ENCODE measurements around the gene CPNE9.

CPNE9 gene

DNA sequence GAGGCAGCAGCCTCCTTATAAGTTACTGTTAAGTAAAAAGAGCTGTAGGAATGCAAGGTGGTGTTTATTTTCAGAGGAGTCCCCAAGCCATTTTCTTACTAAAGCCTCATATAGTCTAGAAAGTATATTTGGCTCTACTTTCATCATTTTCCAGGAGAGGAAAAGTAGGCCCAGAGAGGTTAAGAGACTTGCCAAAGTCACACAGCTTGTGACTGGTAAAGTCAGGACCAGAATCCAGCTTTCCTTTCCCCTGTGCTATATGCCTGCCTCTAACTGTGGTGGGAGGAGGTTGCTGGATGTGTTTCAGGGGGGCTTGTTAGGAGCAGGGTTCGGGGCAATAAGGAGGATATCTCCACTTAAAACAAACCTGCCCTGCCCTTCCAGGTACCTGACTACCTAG is 38.9 kb downstream of the CPNE9 start:
- no peaks in the 10 kb centered on the region for H3K27me3 Mint-ChIP-seq
- H3K9me3 Mint-ChIP-seq = no peaks in the 10 kb centered on the region
- peaks cover 93% of the 10 kb centered on the region for H3K36me3 Mint-ChIP-seq
- peaks cover 16% of the 10 kb centered on the region for H3K4me1 Mint-ChIP-seq
- no peak overlapping the region for H3K27ac Mint-ChIP-seq
- H3K4me3 Mint-ChIP-seq = no peak overlapping the region
- no peak for ATAC-seq

GRCh38 chr3:9743548-9743947 is 39.9 kb downstream of the CPNE9 start:
- Mint-ChIP-seq H3K9me3 (no peaks in the 10 kb centered on the region), H3K4me3 (no peak overlapping the region), H3K27me3 (no peaks in the 10 kb centered on the region), H3K36me3 (peaks cover 87% of the 10 kb centered on the region), H3K4me1 (peaks cover 19% of the 10 kb centered on the region), H3K27ac (no peak overlapping the region)
- no peak for ATAC-seq

- no peak for ATAC-seq
- Mint-ChIP-seq H3K9me3 (no peaks in the 10 kb centered on the region), H3K4me3 (no peak overlapping the region), H3K27ac (no peak overlapping the region), H3K36me3 (peaks cover 82% of the 10 kb centered on the region), H3K27me3 (no peaks in the 10 kb centered on the region), H3K4me1 (peaks cover 25% of the 10 kb centered on the region)
Observed at GRCh38 chr3:9744162-9744561, 40.5 kb downstream of the CPNE9 start.

GRCh38 chr3:9745521-9745920 is 41.9 kb downstream of the CPNE9 start:
- H3K27ac Mint-ChIP-seq = no peak overlapping the region
- no peaks in the 10 kb centered on the region for H3K9me3 Mint-ChIP-seq
- H3K36me3 Mint-ChIP-seq = peaks cover 70% of the 10 kb centered on the region
- H3K4me1 Mint-ChIP-seq = peaks cover 34% of the 10 kb centered on the region
- ATAC-seq = no peak
- no peak overlapping the region for H3K4me3 Mint-ChIP-seq
- no peaks in the 10 kb centered on the region for H3K27me3 Mint-ChIP-seq

GRCh38 chr3:9746330-9746729 is 42.7 kb downstream of the CPNE9 start:
- H3K4me3 Mint-ChIP-seq = no peak overlapping the region
- H3K27me3 Mint-ChIP-seq = no peaks in the 10 kb centered on the region
- ATAC-seq = no peak
- H3K9me3 Mint-ChIP-seq = no peaks in the 10 kb centered on the region
- peaks cover 43% of the 10 kb centered on the region for H3K4me1 Mint-ChIP-seq
- peaks cover 62% of the 10 kb centered on the region for H3K36me3 Mint-ChIP-seq
- H3K27ac Mint-ChIP-seq = no peak overlapping the region

GRCh38 chr3:9747267-9747666 is 43.6 kb downstream of the CPNE9 start:
- ATAC-seq = no peak
- Mint-ChIP-seq H3K4me1 (peaks cover 52% of the 10 kb centered on the region), H3K27ac (no peak overlapping the region)

DNA sequence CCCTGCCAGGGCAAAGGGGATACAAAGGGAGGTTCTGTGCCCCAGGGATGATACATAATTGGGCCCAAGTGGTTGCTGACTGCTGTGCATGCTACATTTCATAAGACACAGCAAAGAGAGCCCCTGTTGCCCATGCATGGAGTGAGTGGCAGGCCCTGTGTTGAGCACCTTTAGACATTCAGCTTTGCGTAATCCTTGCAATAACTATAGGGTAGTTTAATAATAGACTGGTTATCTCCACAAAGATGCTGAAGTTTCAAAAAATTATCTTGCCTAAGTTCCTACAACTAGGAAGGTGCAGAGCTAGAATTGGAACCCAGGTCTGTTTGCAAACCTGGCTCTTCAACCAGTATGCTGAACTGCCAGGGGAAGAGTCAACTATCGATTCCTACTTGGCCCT is 44.4 kb downstream of the CPNE9 start:
- Mint-ChIP-seq H3K27ac (no peak overlapping the region), H3K27me3 (no peaks in the 10 kb centered on the region), H3K9me3 (no peaks in the 10 kb centered on the region), H3K4me1 (peaks cover 58% of the 10 kb centered on the region), H3K36me3 (peaks cover 58% of the 10 kb centered on the region), H3K4me3 (no peak overlapping the region)
- ATAC-seq = no peak

More at GRCh38 chr3:9747267-9747666, 43.6 kb downstream of the CPNE9 start:
- no peaks in the 10 kb centered on the region for H3K27me3 Mint-ChIP-seq
- no peak overlapping the region for H3K4me3 Mint-ChIP-seq
- H3K9me3 Mint-ChIP-seq = no peaks in the 10 kb centered on the region
- H3K36me3 Mint-ChIP-seq = peaks cover 59% of the 10 kb centered on the region

- no peaks in the 10 kb centered on the region for H3K27me3 Mint-ChIP-seq
- H3K27ac Mint-ChIP-seq = peak overlapping the region; percentile 85
- peaks cover 60% of the 10 kb centered on the region for H3K4me1 Mint-ChIP-seq
- no peak for ATAC-seq
- H3K4me3 Mint-ChIP-seq = peak overlapping the region; percentile 87
- peaks cover 55% of the 10 kb centered on the region for H3K36me3 Mint-ChIP-seq
- H3K9me3 Mint-ChIP-seq = no peaks in the 10 kb centered on the region
Observed at GRCh38 chr3:9749296-9749644, 45.6 kb downstream of the CPNE9 start.

- peak within 1 kb of the TSS; percentile 85 for H3K27ac Mint-ChIP-seq
- H3K27me3 Mint-ChIP-seq = no peaks in the 10 kb centered on the region
- H3K4me1 Mint-ChIP-seq = peaks cover 66% of the 10 kb centered on the region
- ATAC-seq = peak; percentile 96
- no peaks in the 10 kb centered on the region for H3K9me3 Mint-ChIP-seq
- H3K4me3 Mint-ChIP-seq = peak within 1 kb of the TSS; percentile 87
- H3K36me3 Mint-ChIP-seq = peaks cover 55% of the 10 kb centered on the region
Observed at GRCh38 chr3:9749645-9750555, 46.3 kb downstream of the CPNE9 start, which contains the start of gene OGG1. Gene OGG1, plus strand, starts transcription at chr3:9749952. Its CDS starts 335 bp downstream, at chr3:9750287.

DNA sequence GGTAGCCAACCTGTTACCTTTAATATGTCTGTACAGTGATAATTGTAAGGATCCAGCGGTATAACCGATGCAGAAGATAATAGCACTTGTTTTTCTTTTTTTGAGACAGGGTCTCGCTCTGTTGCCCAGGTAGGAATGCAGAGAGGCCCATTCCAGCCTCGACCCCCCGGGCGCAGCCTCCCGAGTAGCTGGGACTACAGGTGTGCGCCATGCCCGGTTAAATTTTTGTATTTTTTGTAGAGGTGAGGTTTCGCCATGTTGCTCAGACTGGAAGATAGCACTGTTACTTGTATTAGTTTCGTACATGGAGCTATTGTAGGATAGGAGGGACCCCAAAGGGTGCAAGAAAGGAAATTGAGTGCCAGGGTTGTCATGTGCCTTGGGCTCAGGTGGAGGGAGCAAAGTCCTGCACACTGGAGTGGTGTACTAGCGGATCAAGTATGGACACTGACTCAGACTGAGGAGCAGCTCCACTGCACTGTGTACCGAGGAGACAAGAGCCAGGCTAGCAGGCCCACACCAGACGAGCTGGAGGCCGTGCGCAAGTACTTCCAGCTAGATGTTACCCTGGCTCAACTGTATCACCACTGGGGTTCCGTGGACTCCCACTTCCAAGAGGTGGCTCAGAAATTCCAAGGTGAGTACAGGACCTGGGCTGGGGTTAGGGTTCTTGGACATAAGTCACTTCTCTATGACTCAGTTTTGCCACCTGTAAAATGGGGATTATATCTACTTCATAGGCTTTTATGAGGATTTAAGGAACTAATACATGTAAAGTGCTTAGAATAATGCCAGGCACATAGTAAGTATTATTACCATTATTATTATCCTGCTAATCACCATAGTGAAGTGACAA is 47.2 kb downstream of the CPNE9 start:
- Mint-ChIP-seq H3K4me3 (peak overlapping the region; percentile 87), H3K9me3 (no peaks in the 10 kb centered on the region), H3K4me1 (peaks cover 68% of the 10 kb centered on the region), H3K27ac (peak overlapping the region; percentile 85), H3K36me3 (peaks cover 49% of the 10 kb centered on the region), H3K27me3 (no peaks in the 10 kb centered on the region)
- ATAC-seq = no peak

GRCh38 chr3:9754678-9755077 is 51.0 kb downstream of the CPNE9 start:
- peaks cover 38% of the 10 kb centered on the region for H3K4me1 Mint-ChIP-seq
- H3K27me3 Mint-ChIP-seq = no peaks in the 10 kb centered on the region
- no peak for ATAC-seq
- no peak overlapping the region for H3K4me3 Mint-ChIP-seq
- peaks cover 65% of the 10 kb centered on the region for H3K36me3 Mint-ChIP-seq
- H3K27ac Mint-ChIP-seq = no peak overlapping the region
- H3K9me3 Mint-ChIP-seq = no peaks in the 10 kb centered on the region

GRCh38 chr3:9757427-9757826 is 53.8 kb downstream of the CPNE9 start:
- Mint-ChIP-seq H3K27ac (no peak overlapping the region), H3K4me3 (no peak overlapping the region), H3K27me3 (no peaks in the 10 kb centered on the region), H3K36me3 (peaks cover 76% of the 10 kb centered on the region), H3K4me1 (peaks cover 15% of the 10 kb centered on the region), H3K9me3 (no peaks in the 10 kb centered on the region)
- no peak for ATAC-seq

- H3K27me3 Mint-ChIP-seq = no peaks in the 10 kb centered on the region
Observed at GRCh38 chr3:9760779-9761505, 57.3 kb downstream of the CPNE9 start.

GRCh38 chr3:9761919-9762318 is 58.3 kb downstream of the CPNE9 start:
- H3K9me3 Mint-ChIP-seq = no peaks in the 10 kb centered on the region
- no peak overlapping the region for H3K27ac Mint-ChIP-seq
- ATAC-seq = no peak
- no peaks in the 10 kb centered on the region for H3K4me1 Mint-ChIP-seq
- no peak overlapping the region for H3K4me3 Mint-ChIP-seq
- H3K36me3 Mint-ChIP-seq = peaks cover 49% of the 10 kb centered on the region
- H3K27me3 Mint-ChIP-seq = no peaks in the 10 kb centered on the region

More at GRCh38 chr3:9760779-9761505, 57.3 kb downstream of the CPNE9 start:
- H3K4me1 Mint-ChIP-seq = no peaks in the 10 kb centered on the region
- ATAC-seq = no peak
- H3K36me3 Mint-ChIP-seq = peaks cover 58% of the 10 kb centered on the region
- H3K27ac Mint-ChIP-seq = no peak overlapping the region
- H3K4me3 Mint-ChIP-seq = no peak overlapping the region
- H3K9me3 Mint-ChIP-seq = no peaks in the 10 kb centered on the region

DNA sequence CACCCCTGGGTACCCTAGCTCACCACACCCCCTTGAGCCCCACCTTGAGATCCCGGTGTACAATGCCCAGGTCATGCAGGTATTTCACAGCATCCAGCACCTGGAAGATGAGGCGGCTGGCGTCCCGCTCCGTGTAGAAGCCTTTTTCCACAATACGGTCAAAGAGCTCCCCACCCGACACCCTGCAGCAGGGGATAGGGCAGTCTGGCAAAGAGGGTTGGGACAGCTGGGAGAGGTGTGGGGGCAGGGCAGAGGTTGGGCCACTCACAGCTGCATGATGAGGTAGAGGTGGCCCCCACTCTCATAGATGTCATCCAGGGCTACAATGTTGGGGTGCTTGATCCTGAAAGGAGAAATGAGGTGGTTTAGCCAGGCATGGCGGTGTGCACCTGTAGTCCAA is 59.2 kb downstream of the CPNE9 start:
- H3K36me3 Mint-ChIP-seq = peaks cover 41% of the 10 kb centered on the region
- ATAC-seq = no peak
- no peaks in the 10 kb centered on the region for H3K27me3 Mint-ChIP-seq
- H3K9me3 Mint-ChIP-seq = no peaks in the 10 kb centered on the region
- H3K4me3 Mint-ChIP-seq = no peak overlapping the region
- H3K4me1 Mint-ChIP-seq = peaks cover 9% of the 10 kb centered on the region
- no peak overlapping the region for H3K27ac Mint-ChIP-seq
